ES-I3 (cell line): ENCODE results near the gene PADI3.
"Not testable (repeated sequence)": the region's sequence is repeated elsewhere in the genome, so short reads cannot be mapped to it uniquely, and the experiment has no call there.

Experiments
- H3K36me3 ChIP-seq: 2 replicates; pipeline ENCODE4 v1.6.1; 2013; ENCODE audit warnings: mild to moderate bottlenecking, low read length, control low read depth, moderate library complexity; ENCODE audit not compliant: insufficient read depth
- H3K4me1 ChIP-seq: 2 replicates; pipeline ENCODE4 v1.6.1; 2013; ENCODE audit warnings: mild to moderate bottlenecking, control low read depth, low read length; ENCODE audit not compliant: insufficient read depth
- H3K9ac ChIP-seq: 2 replicates; pipeline ENCODE4 v1.6.1; 2013; ENCODE audit warnings: low read depth, mild to moderate bottlenecking, low read length, moderate library complexity
- H3K9me3 ChIP-seq: 2 replicates; pipeline ENCODE4 v1.6.1; 2013; ENCODE audit warnings: mild to moderate bottlenecking, low read length, moderate library complexity; ENCODE audit not compliant: control insufficient read depth, insufficient read depth

Gene PADI3

GRCh38 chr1:17319561-17320350 is 70.9 kb downstream of the PADI3 start:
- Histone ChIP-seq H3K4me1 (peaks cover 6% of the 10 kb centered on the region; the same call in 1 of the 2 replicates), H3K9ac (no peak overlapping the region), H3K9me3 (no peaks in the 10 kb centered on the region), H3K36me3 (no peaks in the 10 kb centered on the region)

- H3K36me3 ChIP-seq, H3K9ac ChIP-seq, H3K9me3 ChIP-seq, H3K4me1 ChIP-seq: not testable (repeated sequence)
Measured at GRCh38 chr1:17321857-17322390, 73.0 kb downstream of the PADI3 start.

DNA sequence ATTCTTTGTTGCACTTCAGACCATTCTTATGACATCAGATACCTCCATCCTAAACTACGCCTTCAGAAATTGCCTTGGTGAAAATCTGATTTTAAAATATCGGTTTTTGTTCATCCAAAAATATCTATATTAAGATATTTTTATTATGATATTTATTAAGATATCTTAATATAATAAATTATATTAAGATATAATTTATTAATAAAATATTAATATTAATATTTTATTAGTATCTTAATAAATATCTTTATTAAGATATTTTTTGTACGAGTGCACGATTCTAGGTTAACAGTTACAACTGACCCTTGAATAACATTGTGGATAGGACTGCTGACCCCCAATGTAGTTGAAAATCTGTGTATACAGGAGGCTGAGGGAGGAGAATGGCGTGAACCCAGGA is 80.0 kb downstream of the PADI3 start:
- no peaks in the 10 kb centered on the region for H3K36me3 ChIP-seq
- no peak overlapping the region for H3K9ac ChIP-seq
- H3K4me1 ChIP-seq, result no peaks in the 10 kb centered on the region
- no peaks in the 10 kb centered on the region for H3K9me3 ChIP-seq

GRCh38 chr1:17329610-17330009 is 80.7 kb downstream of the PADI3 start:
- H3K9ac ChIP-seq, result no peak overlapping the region
- H3K36me3 ChIP-seq, result no peaks in the 10 kb centered on the region
- H3K9me3 ChIP-seq, result no peaks in the 10 kb centered on the region
- no peaks in the 10 kb centered on the region for H3K4me1 ChIP-seq

GRCh38 chr1:17330856-17331255 is 82.0 kb downstream of the PADI3 start:
- Histone ChIP-seq H3K36me3 (no peaks in the 10 kb centered on the region), H3K9me3 (no peaks in the 10 kb centered on the region), H3K9ac (no peak overlapping the region), H3K4me1 (no peaks in the 10 kb centered on the region)

GRCh38 chr1:17333081-17333480 is 84.2 kb downstream of the PADI3 start:
- Histone ChIP-seq H3K9ac (no peak overlapping the region), H3K4me1 (no peaks in the 10 kb centered on the region), H3K9me3 (no peaks in the 10 kb centered on the region), H3K36me3 (no peaks in the 10 kb centered on the region)
